Subcutaneous adipose tissue (tissue), 4 donors: ENCODE measurements around the gene NKX6-1. TPM values are rescaled to one million over a fixed set of nuclear protein-coding genes. Genes with fewer than 3 reads are reported as not detected.

Experiments
- total RNA-seq, 4 donors: library from RNA; depleted of rRNA; stranded (reverse); fragments of >200 nt; gene quantifications; one replicate each; pipeline ENCODE4 v1.1.0, GENCODE V29; 2016
- TF ChIP-seq, protein P1 (sequence below): fragments of 450-650 bp; IDR thresholded peaks from one replicate; pipeline ENCODE4 v1.5.1; 2016; ENCODE audit warnings: low read depth, mild to moderate bottlenecking, control low read depth, antibody characterized with exemption, moderate library complexity

The NKX6-1 gene
- total RNA-seq, 4 donors from 2014 or later = not detected

DNA sequence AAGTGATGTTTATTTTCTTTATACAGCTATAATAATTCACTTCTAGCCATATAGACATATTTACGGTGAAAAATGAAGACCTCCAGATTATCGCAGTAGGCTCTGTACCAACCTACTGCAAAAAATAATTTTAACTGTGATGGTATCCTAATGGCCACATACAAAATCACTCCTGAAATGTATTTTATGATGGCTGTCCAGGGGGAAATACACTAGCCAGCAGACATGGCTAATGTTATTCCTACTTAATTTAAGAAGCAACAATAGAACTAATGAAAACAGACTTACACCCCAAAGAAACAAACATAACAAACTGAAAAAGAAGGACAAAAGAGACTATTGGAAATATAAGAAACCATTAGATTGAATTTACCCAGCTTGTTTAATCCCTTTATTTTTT is 4.6 kb downstream of the NKX6-1 start:
- TF ChIP-seq, protein P1, sequence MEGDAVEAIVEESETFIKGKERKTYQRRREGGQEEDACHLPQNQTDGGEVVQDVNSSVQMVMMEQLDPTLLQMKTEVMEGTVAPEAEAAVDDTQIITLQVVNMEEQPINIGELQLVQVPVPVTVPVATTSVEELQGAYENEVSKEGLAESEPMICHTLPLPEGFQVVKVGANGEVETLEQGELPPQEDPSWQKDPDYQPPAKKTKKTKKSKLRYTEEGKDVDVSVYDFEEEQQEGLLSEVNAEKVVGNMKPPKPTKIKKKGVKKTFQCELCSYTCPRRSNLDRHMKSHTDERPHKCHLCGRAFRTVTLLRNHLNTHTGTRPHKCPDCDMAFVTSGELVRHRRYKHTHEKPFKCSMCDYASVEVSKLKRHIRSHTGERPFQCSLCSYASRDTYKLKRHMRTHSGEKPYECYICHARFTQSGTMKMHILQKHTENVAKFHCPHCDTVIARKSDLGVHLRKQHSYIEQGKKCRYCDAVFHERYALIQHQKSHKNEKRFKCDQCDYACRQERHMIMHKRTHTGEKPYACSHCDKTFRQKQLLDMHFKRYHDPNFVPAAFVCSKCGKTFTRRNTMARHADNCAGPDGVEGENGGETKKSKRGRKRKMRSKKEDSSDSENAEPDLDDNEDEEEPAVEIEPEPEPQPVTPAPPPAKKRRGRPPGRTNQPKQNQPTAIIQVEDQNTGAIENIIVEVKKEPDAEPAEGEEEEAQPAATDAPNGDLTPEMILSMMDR = no peak

DNA sequence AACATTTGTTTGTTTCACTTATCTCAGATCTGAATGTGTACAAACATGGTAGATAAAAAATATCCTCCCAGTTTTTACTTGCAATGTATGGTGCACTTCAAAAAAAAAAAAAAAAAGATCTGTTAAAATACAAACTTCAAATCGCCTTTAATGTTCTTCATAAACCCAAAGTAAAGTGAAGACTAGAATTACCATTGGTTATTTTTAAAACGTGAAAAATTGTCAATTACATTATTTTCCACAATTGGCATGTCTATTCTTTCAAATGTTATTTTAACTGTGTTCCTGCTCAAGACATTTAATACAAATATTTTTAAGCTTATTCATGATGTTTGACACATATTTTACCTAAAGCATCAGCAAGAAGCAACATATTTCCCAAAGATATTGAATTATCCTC is 5.0 kb downstream of the NKX6-1 start:
- TF ChIP-seq, protein P1 = no peak

- TF ChIP-seq, protein P1 = no peak
Observed at GRCh38 chr4:84493092-84493850, 5.8 kb downstream of the NKX6-1 start.

- TF ChIP-seq, protein P1 = no peak
Observed at GRCh38 chr4:84492737-84493091, 6.4 kb downstream of the NKX6-1 start.

DNA sequence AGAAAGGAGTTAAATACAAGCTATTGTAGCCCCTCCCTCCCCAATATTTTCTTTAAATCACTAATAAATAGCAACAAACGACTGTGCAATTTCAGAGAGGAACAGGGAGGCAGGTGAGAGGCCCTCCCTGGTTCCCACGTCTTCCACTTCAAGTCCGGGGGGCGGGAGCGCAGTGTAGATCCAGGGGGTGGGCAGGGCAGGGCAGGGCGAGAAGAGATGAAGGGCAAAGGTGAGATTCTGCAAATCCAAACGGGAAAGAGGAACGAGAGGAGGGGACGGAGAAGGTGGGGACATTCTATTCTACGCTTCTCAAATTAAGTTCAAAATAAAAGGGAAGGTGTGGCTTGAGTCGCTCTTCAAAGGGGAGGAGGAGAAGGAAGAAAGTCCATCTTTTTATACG is 6.8 kb downstream of the NKX6-1 start:
- TF ChIP-seq, protein P1 = no peak

DNA sequence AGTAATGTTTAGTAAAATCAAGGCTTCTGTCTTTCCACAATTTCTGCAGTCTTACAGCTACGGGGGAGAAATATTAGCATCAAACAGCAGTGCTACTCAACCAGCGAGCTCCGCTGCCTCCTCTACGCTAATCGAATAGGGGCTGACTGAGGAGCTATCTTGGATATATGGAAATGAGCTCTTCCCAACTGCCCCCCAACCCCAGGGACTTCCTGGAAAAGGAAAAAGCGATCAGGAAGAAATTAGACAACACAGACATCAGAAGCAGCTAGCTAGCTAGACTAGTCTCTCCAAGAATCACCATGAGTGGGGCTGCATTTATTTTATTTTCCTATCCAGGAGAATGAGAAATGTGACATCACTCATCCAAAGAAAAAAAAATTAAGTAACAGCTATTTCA is 7.6 kb downstream of the NKX6-1 start:
- TF ChIP-seq, protein P1 = no peak

GRCh38 chr4:84490663-84491062 is 8.4 kb downstream of the NKX6-1 start:
- TF ChIP-seq, protein P1 = no peak
